Measurements from ENCODE around the gene CYB5R3. TPM values are rescaled to one million over a fixed set of nuclear protein-coding genes. Genes with fewer than 3 reads are reported as not detected.

Gene CYB5R3
- total RNA-seq, 1 experiment from 2014 or later, result 85.4 TPM

GRCh38 chr22:42602470-42602869 lies 46.7 kb downstream of the CYB5R3 start:
- Mint-ChIP-seq H3K4me1 (no peaks in the 10 kb centered on the region), H3K27ac (no peak overlapping the region), H3K9me3 (peaks cover 3% of the 10 kb centered on the region; the same call in 1 of the 2 replicates), H3K27me3 (ENCODE audit: low read depth) (no peaks in the 10 kb centered on the region), H3K36me3 (peaks cover 70% of the 10 kb centered on the region), H3K4me3 (no peak overlapping the region)
- CTCF ChIA-PET, result no interaction called here
- TF ChIP-seq NFE2L1 (CRISPR knock-in tag; IDR thresholded peaks at IDR 0.05) (no peak), NR2C2 (CRISPR knock-in tag; IDR thresholded peaks at IDR 0.05) (no peak), ARID4B (CRISPR knock-in tag; IDR thresholded peaks at IDR 0.05; ENCODE audit: borderline replicate concordance) (no peak), ZNF512 (CRISPR knock-in tag; IDR thresholded peaks at IDR 0.05; ENCODE audit: borderline replicate concordance) (no peak), PRDM15 (CRISPR knock-in tag; IDR thresholded peaks at IDR 0.05) (no peak)
- POLR2A ChIA-PET, result no interaction called here
- DNase-seq (ENCODE audit: low spot score), result no peak
- no peak for ATAC-seq

- H3K4me1 Mint-ChIP-seq, result no peaks in the 10 kb centered on the region
- ATAC-seq (no peak), DNase-seq (ENCODE audit: low spot score) (no peak)
- TF ChIP-seq CDX4 (CRISPR knock-in tag; IDR thresholded peaks at IDR 0.05; ENCODE audit: borderline replicate concordance) (no peak), ZNF671 (CRISPR knock-in tag; IDR thresholded peaks at IDR 0.05) (no peak), NR3C1 (CRISPR knock-in tag; conservative IDR thresholded peaks at IDR 0.05; ENCODE audit: low read depth) (no peak), E2F4 (CRISPR knock-in tag; IDR thresholded peaks at IDR 0.05; ENCODE audit: borderline replicate concordance, low read depth) (no peak), CTCF (IDR thresholded peaks at IDR 0.05) (no peak), ATF3 (CRISPR knock-in tag; conservative IDR thresholded peaks at IDR 0.05) (no peak), USF1 (CRISPR knock-in tag; IDR thresholded peaks at IDR 0.05) (no peak), RORB (CRISPR knock-in tag; IDR thresholded peaks at IDR 0.05) (no peak), MYBL2 (CRISPR knock-in tag; IDR thresholded peaks at IDR 0.05) (no peak), IRF1 (CRISPR knock-in tag; IDR thresholded peaks at IDR 0.05) (no peak)
- H3K27me3 Mint-ChIP-seq (ENCODE audit: low read depth), result no peaks in the 10 kb centered on the region
- H3K4me3 Mint-ChIP-seq, result no peak overlapping the region
- ChIA-PET POLR2A (no interaction called here), CTCF (no interaction called here)
- peaks cover 3% of the 10 kb centered on the region; the same call in 1 of the 2 replicates for H3K9me3 Mint-ChIP-seq
- H3K36me3 Mint-ChIP-seq, result peaks cover 70% of the 10 kb centered on the region
- H3K27ac Mint-ChIP-seq, result no peak overlapping the region
Observed at GRCh38 chr22:42601879-42602465, 47.2 kb downstream of the CYB5R3 start.

Measured in WTC11 (cell line).